B cell (primary cell): Measurements from ENCODE around the gene SEL1L2. TPM values are rescaled to one million over a fixed set of nuclear protein-coding genes. Genes with fewer than 3 reads are reported as not detected.

Experiments
- ATAC-seq: fragments of 200-7000 bp; cut with Tn5 transposase; one replicate; pipeline ENCODE4 v1.10.0; 2021; ENCODE audit warnings: low read depth, mild to moderate bottlenecking, moderate number of reproducible peaks, moderate library complexity
- CTCF ChIA-PET: fragments of 350-600 bp; sonication (Branson Sonifier 250); formaldehyde crosslinking; loops from one replicate; lab custom pipeline; 2021; ENCODE audit warnings: antibody characterized with exemption, inconsistent platforms; lab: Charles Lee
- POLR2A ChIA-PET: fragments of 350-600 bp; sonication (Branson Sonifier 250); formaldehyde crosslinking; loops from one replicate; lab custom pipeline; 2021; ENCODE audit warnings: antibody characterized with exemption; lab: Charles Lee
- DNase-seq: peaks from one replicate; pipeline ENCODE4 v3.0.0; 2013
- H2AFZ ChIP-seq: 2 replicates; pipeline ENCODE4 v1.6.1; 2012; ENCODE audit warnings: mild to moderate bottlenecking, low read depth, low read length; ENCODE audit not compliant: insufficient read depth, poor library complexity, severe bottlenecking
- H3K27ac ChIP-seq, 2 donors: 1 replicate in 1 of 2; 2 replicates in 1 of 2; pipeline ENCODE4 v1.5.1; 2012 to 2013; ENCODE audit warnings: low read length in 2 of 2, mild to moderate bottlenecking in 2 of 2, moderate library complexity in 1 of 2
- H3K27me3 ChIP-seq, 4 experiments: fragments of 200-600 bp in 1 of 4; sonication (generic) in 1 of 4; replicated peaks in 1 of 4; 1 replicate in 2 of 4; 2 replicates in 2 of 4; pipeline versions ENCODE4 v1.6.1 to v1.7.0; 2013 to 2016; ENCODE audit warnings: low read length in 3 of 4, mild to moderate bottlenecking in 2 of 4, mixed read lengths in 1 of 4, moderate library complexity in 1 of 4; ENCODE audit not compliant: insufficient read depth in 4 of 4, control insufficient read depth in 3 of 4; ENCODE audit errors: control extremely low read depth in 1 of 4
- H3K36me3 ChIP-seq, 2 experiments: replicated peaks in 1 of 2; 1 replicate in 1 of 2; 2 replicates in 1 of 2; pipeline versions ENCODE4 v1.6.1 to v1.7.1; 2013; ENCODE audit warnings: low read length in 1 of 2; ENCODE audit not compliant: insufficient read depth in 2 of 2, control insufficient read depth in 1 of 2; ENCODE audit errors: control extremely low read depth in 1 of 2, extremely low read depth in 1 of 2
- H3K4me1 ChIP-seq, 2 donors: fragments of 200-600 bp in 1 of 2; sonication (generic) in 1 of 2; 1 replicate in 1 of 2; 2 replicates in 1 of 2; pipeline versions ENCODE4 v1.5.1 to v1.6.1; 2013 to 2017; ENCODE audit warnings: low read length in 2 of 2; ENCODE audit not compliant: control insufficient read depth in 2 of 2, insufficient read depth in 2 of 2
- H3K4me2 ChIP-seq: replicated peaks from 2 replicates; pipeline ENCODE3; 2012; ENCODE audit warnings: mild to moderate bottlenecking, low read depth, low read length; ENCODE audit not compliant: poor library complexity, severe bottlenecking
- H3K4me3 ChIP-seq, 5 experiments: fragments of 200-600 bp in 1 of 5; sonication (generic) in 1 of 5; 1 replicate in 3 of 5; 2 replicates in 2 of 5; pipeline versions ENCODE4 v1.5.1 to v1.7.0; 2011 to 2016; ENCODE audit warnings: low read length in 4 of 5, mild to moderate bottlenecking in 4 of 5, low read depth in 2 of 5, control low read depth in 1 of 5, moderate library complexity in 1 of 5; ENCODE audit not compliant: insufficient read depth in 1 of 5; ENCODE audit errors: control extremely low read depth in 1 of 5, extremely low read depth in 1 of 5
- H3K79me2 ChIP-seq: fragments of 200-600 bp; sonication (generic); one replicate; pipeline ENCODE4 v1.6.0; 2016; ENCODE audit warnings: low read length; ENCODE audit not compliant: control insufficient read depth, insufficient read depth
- H3K9ac ChIP-seq: fragments of 200-600 bp; sonication (generic); 2 replicates; pipeline ENCODE4 v1.6.1; 2017; ENCODE audit warnings: mild to moderate bottlenecking, low read length, moderate library complexity
- H3K9me3 ChIP-seq, 3 donors: one replicate each; pipeline versions ENCODE4 v1.6.1 to v1.7.1; 2013; ENCODE audit warnings: low read length in 2 of 3; ENCODE audit not compliant: control insufficient read depth in 2 of 3, insufficient read depth in 1 of 3; ENCODE audit errors: control extremely low read depth in 1 of 3
- H4K20me1 ChIP-seq: 2 replicates; pipeline ENCODE4 v1.6.0; 2012; ENCODE audit warnings: mild to moderate bottlenecking, low read length; ENCODE audit not compliant: insufficient read depth, control insufficient read depth, poor library complexity, severe bottlenecking
- H3K27ac Mint-ChIP-seq: one replicate; pipeline ENCODE4 v1.8.0; 2021; ENCODE audit warnings: mixed read lengths
- H3K27me3 Mint-ChIP-seq: one replicate; pipeline ENCODE4 v1.8.0; 2021; ENCODE audit warnings: mixed read lengths
- H3K4me1 Mint-ChIP-seq: one replicate; pipeline ENCODE4 v1.8.0; 2021; ENCODE audit warnings: mixed read lengths
- H3K4me3 Mint-ChIP-seq: one replicate; pipeline ENCODE4 v1.8.0; 2021; ENCODE audit warnings: mixed read lengths
- H3K9me3 Mint-ChIP-seq: one replicate; pipeline ENCODE4 v1.8.0; 2022; ENCODE audit warnings: mixed read lengths; ENCODE audit not compliant: insufficient read depth
- EZH2 ChIP-seq: IDR thresholded peaks from 2 replicates; pipeline ENCODE4 v1.6.1; 2012; ENCODE audit warnings: borderline replicate concordance, low read depth, mild to moderate bottlenecking, moderate library complexity, low read length; ENCODE audit not compliant: insufficient read depth, poor library complexity, severe bottlenecking
- WGBS: methylation state at CpG from one replicate; pipeline ENCODE4 v1.1.5; 2013; ENCODE audit warnings: missing lambda C conversion rate; ENCODE audit not compliant: insufficient coverage; 5-methylcytosine and 5-hydroxymethylcytosine counted together
- intact Hi-C: fragments of 100-400 bp; cut with micrococcal nuclease; formaldehyde crosslinking; loops from one replicate; pipeline ENCODE4 v1.10.0; 2022
- polyA plus RNA-seq: library from polyadenylated mRNA; depleted of rRNA; stranded (reverse); fragments of >200 nt; gene quantifications from 2 replicates; pipeline ENCODE4 v1.2.3, GENCODE V29; 2012
- total RNA-seq, 2 donors: library from RNA; stranded (reverse); fragments of 120-200 nt in 1 of 2; gene quantifications; 1 replicate in 1 of 2; 2 replicates in 1 of 2; pipeline versions ENCODE4 v1.2.3 to v1.2.4, GENCODE V29; 2013 to 2022
- TF ChIP-seq, protein P1 (sequence below): fragments of 200-600 bp; IDR thresholded peaks from one replicate; pipeline ENCODE4 v1.8.0; 2022; ENCODE audit warnings: antibody characterized with exemption, mild to moderate bottlenecking

SEL1L2 gene
- total and polyA plus RNA-seq, 2 donors (not counting 1 experiment from before 2014, with no cell fraction given) = not detected

DNA sequence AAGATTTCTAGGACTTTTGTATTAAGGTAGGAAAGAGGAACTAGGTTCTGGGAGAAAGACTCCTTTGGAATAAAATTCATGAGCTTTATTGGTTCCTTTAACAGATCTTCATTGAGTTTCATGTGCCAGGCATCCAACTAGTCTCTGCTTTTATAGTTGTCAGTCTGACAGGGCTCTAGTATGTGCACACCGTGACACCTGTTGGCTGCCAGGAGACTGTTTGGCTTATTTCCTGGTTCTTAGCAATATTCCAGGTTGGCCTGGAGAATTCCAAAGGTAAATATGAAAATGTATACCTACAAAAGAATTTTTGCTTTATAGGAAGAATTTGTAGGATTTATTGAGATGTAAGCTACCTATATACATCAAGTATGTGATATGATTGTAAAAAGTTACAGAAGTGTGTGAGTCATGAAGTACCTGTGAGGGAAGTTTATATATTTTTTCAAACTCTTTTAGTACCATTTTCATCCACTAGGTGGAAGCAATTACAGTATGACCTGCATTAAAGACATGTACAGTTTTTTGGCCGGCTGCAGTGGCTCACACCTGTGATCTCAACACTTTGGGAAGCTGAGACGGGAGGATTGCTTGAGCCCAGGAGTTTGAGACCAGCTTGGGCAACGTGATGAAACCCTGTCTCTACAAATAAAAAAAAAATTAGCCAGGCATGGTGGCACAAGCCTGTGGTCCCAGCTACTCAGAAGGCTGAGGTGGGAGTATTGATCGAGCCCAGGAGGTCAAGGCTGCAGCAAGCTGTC, 170.3 kb downstream of the SEL1L2 start:
- Histone ChIP-seq H3K79me2 (no peaks in the 10 kb centered on the region), H3K9ac (no peak overlapping the region), H3K27ac (no peak overlapping the region), H3K36me3 (peaks cover 9 to 18% of the 10 kb centered on the region in 2 experiments), H3K9me3 (no peaks in the 10 kb centered on the region), H4K20me1 (no peaks in the 10 kb centered on the region), H2AFZ (no peak overlapping the region), H3K4me1 (no peaks in the 10 kb centered on the region), H3K4me2 (no peak overlapping the region), H3K4me3 (no peak overlapping the region), H3K27me3 (no peaks in the 10 kb centered on the region)
- peak; percentile 49 for ATAC-seq
- intact Hi-C loops = no loop called here
- POLR2A ChIA-PET = no interaction called here
- CTCF ChIA-PET = interaction anchor here (0.7 to 3.6 kb wide), 10 partner anchors 9 to 272 kb away, joined by 3 to 21 read pairs (median 4); no protein-coding TSS in a partner anchor
- Mint-ChIP-seq H3K27me3 (no peaks in the 10 kb centered on the region), H3K4me3 (no peak overlapping the region), H3K27ac (no peak overlapping the region), H3K4me1 (no peaks in the 10 kb centered on the region), H3K9me3 (no peaks in the 10 kb centered on the region)
- TF ChIP-seq, protein P1, sequence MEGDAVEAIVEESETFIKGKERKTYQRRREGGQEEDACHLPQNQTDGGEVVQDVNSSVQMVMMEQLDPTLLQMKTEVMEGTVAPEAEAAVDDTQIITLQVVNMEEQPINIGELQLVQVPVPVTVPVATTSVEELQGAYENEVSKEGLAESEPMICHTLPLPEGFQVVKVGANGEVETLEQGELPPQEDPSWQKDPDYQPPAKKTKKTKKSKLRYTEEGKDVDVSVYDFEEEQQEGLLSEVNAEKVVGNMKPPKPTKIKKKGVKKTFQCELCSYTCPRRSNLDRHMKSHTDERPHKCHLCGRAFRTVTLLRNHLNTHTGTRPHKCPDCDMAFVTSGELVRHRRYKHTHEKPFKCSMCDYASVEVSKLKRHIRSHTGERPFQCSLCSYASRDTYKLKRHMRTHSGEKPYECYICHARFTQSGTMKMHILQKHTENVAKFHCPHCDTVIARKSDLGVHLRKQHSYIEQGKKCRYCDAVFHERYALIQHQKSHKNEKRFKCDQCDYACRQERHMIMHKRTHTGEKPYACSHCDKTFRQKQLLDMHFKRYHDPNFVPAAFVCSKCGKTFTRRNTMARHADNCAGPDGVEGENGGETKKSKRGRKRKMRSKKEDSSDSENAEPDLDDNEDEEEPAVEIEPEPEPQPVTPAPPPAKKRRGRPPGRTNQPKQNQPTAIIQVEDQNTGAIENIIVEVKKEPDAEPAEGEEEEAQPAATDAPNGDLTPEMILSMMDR = peak; percentile 86
- TF ChIP-seq EZH2 = no peak
- peak; percentile 51 for DNase-seq
- 43% methylated on average over 4 of the region's 5 CpGs for WGBS

DNA sequence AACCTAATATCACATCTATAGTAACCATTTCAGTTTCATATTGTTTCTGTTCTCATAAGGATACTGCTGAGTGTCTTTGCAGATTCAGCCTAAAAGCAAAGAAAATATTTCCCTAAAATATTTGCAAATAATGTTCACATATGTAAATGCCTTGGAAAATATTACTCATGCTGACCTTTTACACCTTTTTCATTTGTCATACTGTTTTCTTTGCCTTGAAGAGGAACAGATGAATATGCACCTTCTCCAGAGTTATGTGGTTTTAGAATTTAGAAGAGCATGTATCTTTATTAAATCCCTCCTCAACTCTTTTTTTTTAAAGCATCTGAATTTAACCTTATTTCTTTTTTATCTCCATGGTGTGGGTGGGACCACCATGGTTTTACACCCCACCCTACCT, 173.1 kb downstream of the SEL1L2 start:
- peaks cover 19 to 43% of the 10 kb centered on the region in 2 experiments for H3K36me3 ChIP-seq
- H3K9ac ChIP-seq = no peak overlapping the region
- CTCF ChIA-PET = interaction anchor here (0.7 to 3.6 kb wide), 2 partner anchors 75 to 236 kb away, joined by 3 to 21 read pairs; no protein-coding TSS in a partner anchor
- no peak overlapping the region for H3K4me3 Mint-ChIP-seq
- no peak overlapping the region for H3K27ac Mint-ChIP-seq
- H3K4me1 ChIP-seq = no peaks in the 10 kb centered on the region
- no peak overlapping the region for H3K4me2 ChIP-seq
- H3K79me2 ChIP-seq = no peaks in the 10 kb centered on the region
- POLR2A ChIA-PET = no interaction called here
- H3K9me3 ChIP-seq = no peaks in the 10 kb centered on the region
- no peaks in the 10 kb centered on the region for H3K27me3 Mint-ChIP-seq
- H2AFZ ChIP-seq = no peak overlapping the region
- no peaks in the 10 kb centered on the region for H4K20me1 ChIP-seq
- no peaks in the 10 kb centered on the region for H3K9me3 Mint-ChIP-seq
- no peak overlapping the region for H3K4me3 ChIP-seq
- DNase-seq = no peak
- ATAC-seq = no peak
- H3K27me3 ChIP-seq = no peaks in the 10 kb centered on the region
- no peak overlapping the region for H3K27ac ChIP-seq
- H3K4me1 Mint-ChIP-seq = no peaks in the 10 kb centered on the region
- intact Hi-C loops = no loop called here
- no peak for TF ChIP-seq EZH2
- TF ChIP-seq, protein P1 = no peak
